Activated CD4-positive, alpha-beta T cell treated with anti-CD3 and anti-CD28 coated beads for 36 hours (primary cell): Measurements from ENCODE around the gene TMUB1. TPM values are rescaled to one million over a fixed set of nuclear protein-coding genes. Genes with fewer than 3 reads are reported as not detected.

ENCODE experiments used
- ATAC-seq: fragments of 200-7000 bp; cut with Tn5 transposase; one replicate; pipeline ENCODE4 v1.10.0; 2021; ENCODE audit warnings: mild to moderate bottlenecking, moderate library complexity
- CTCF ChIA-PET: fragments of 350-600 bp; sonication (Branson Sonifier 250); formaldehyde crosslinking; loops from one replicate; lab custom pipeline; 2021; ENCODE audit warnings: antibody characterized with exemption; lab: Charles Lee
- POLR2A ChIA-PET: fragments of 350-600 bp; sonication (Branson Sonifier 250); formaldehyde crosslinking; loops from one replicate; lab custom pipeline; 2021; ENCODE audit warnings: antibody characterized with exemption, inconsistent platforms; lab: Charles Lee
- DNase-seq: peaks from one replicate; pipeline ENCODE4 v3.0.0-alpha.2; 2020
- H3K27ac Mint-ChIP-seq: one replicate; pipeline ENCODE4 v1.8.0; 2021; ENCODE audit warnings: mixed read lengths
- H3K27me3 Mint-ChIP-seq: one replicate; pipeline ENCODE4 v1.8.0; 2021; ENCODE audit warnings: mixed read lengths
- H3K36me3 Mint-ChIP-seq: one replicate; pipeline ENCODE4 v1.8.0; 2021; ENCODE audit warnings: low read depth, mixed read lengths
- H3K4me1 Mint-ChIP-seq: one replicate; pipeline ENCODE4 v1.8.0; 2021; ENCODE audit warnings: mixed read lengths
- H3K4me3 Mint-ChIP-seq: one replicate; pipeline ENCODE4 v1.8.0; 2021; ENCODE audit warnings: mild to moderate bottlenecking, moderate library complexity, mixed read lengths
- H3K9me3 Mint-ChIP-seq: one replicate; pipeline ENCODE4 v1.8.0; 2021; ENCODE audit warnings: low read depth, mixed read lengths
- intact Hi-C, 2 experiments: fragments of 100-400 bp; cut with DNase I in 1 of 2; cut with micrococcal nuclease in 1 of 2; formaldehyde crosslinking; loops; one replicate each; pipeline versions ENCODE4 v1.14.2 to v1.15.1; 2022 to 2024; cut with DNase I, micrococcal nuclease
- total RNA-seq, 2 experiments: library from RNA; stranded (reverse); gene quantifications; one replicate each; pipeline ENCODE4 v1.2.3, GENCODE V29; 2021

The TMUB1 gene
- total RNA-seq, 2 experiments from 2014 or later, result 54.0 to 67.7 TPM

GRCh38 chr7:151091003-151091402 lies 7.7 kb upstream of the TMUB1 start:
- Mint-ChIP-seq H3K4me3 (no peak overlapping the region), H3K27me3 (no peaks in the 10 kb centered on the region), H3K36me3 (no peaks in the 10 kb centered on the region), H3K4me1 (peaks cover 22% of the 10 kb centered on the region), H3K9me3 (no peaks in the 10 kb centered on the region), H3K27ac (no peak overlapping the region)
- ATAC-seq (no peak), DNase-seq (no peak)
- CTCF ChIA-PET, result interaction anchor here (0.9 to 1.5 kb wide), 6 partner anchors 15 to 107 kb away, joined by 3 to 4 read pairs (median 3); no protein-coding TSS in a partner anchor
- intact Hi-C loops, result no loop called here
- POLR2A ChIA-PET, result no interaction called here

- ChIA-PET POLR2A (no interaction called here), CTCF (interaction anchor here (0.6 to 2.6 kb wide), 6 partner anchors 14 to 106 kb away, joined by 3 to 17 read pairs (median 3); no protein-coding TSS in a partner anchor)
- Mint-ChIP-seq H3K27me3 (peaks cover 2% of the 10 kb centered on the region), H3K27ac (no peak overlapping the region), H3K4me1 (peaks cover 29% of the 10 kb centered on the region), H3K36me3 (no peaks in the 10 kb centered on the region), H3K4me3 (no peak overlapping the region), H3K9me3 (no peaks in the 10 kb centered on the region)
- ATAC-seq (no peak), DNase-seq (no peak)
- intact Hi-C loops, result loop anchor here in 1 of 2 experiments (10.0 kb wide), 2 partner anchors 575 to 1375 kb away; partner anchors contain the start of gene GIMAP7
Observed at GRCh38 chr7:151089893-151090730, 6.8 kb upstream of the TMUB1 start.

GRCh38 chr7:151088856-151089699 lies 5.8 kb upstream of the TMUB1 start:
- H3K36me3 Mint-ChIP-seq, result no peaks in the 10 kb centered on the region
- H3K4me3 Mint-ChIP-seq, result peak overlapping the region; percentile 81
- peaks cover 29% of the 10 kb centered on the region for H3K4me1 Mint-ChIP-seq
- ATAC-seq (no peak), DNase-seq (peak; percentile 30)
- intact Hi-C loops, result loop anchor here in 1 of 2 experiments (10.0 kb wide), 2 partner anchors 574 to 1374 kb away; partner anchors contain the start of gene GIMAP7
- POLR2A ChIA-PET, result interaction anchor here (0.6 kb wide), 1 partner anchor 8 kb away, joined by 3 read pairs; the partner anchor contains the start of gene FASTK
- H3K27ac Mint-ChIP-seq, result peak overlapping the region; percentile 16
- CTCF ChIA-PET, result interaction anchor here (0.6 to 2.6 kb wide), 9 partner anchors 22 to 130 kb away, joined by 3 to 17 read pairs (median 3); partner anchors contain the start of gene ABCB8
- H3K9me3 Mint-ChIP-seq, result no peaks in the 10 kb centered on the region
- H3K27me3 Mint-ChIP-seq, result peaks cover 7% of the 10 kb centered on the region

- POLR2A ChIA-PET, result no interaction called here
- Mint-ChIP-seq H3K36me3 (no peaks in the 10 kb centered on the region), H3K4me1 (peaks cover 29% of the 10 kb centered on the region), H3K9me3 (no peaks in the 10 kb centered on the region), H3K27me3 (peaks cover 7% of the 10 kb centered on the region), H3K27ac (peak overlapping the region; percentile 24), H3K4me3 (peak overlapping the region; percentile 81)
- CTCF ChIA-PET, result interaction anchor here (0.6 to 2.6 kb wide), 10 partner anchors 8 to 156 kb away, joined by 3 to 17 read pairs (median 4); partner anchors contain the start of gene ABCB8
- DNase-seq (no peak), ATAC-seq (no peak)
- intact Hi-C loops, result loop anchor here in 1 of 2 experiments (10.0 kb wide), 2 partner anchors 573 to 1373 kb away; partner anchors contain the start of gene GIMAP7
Observed at GRCh38 chr7:151088019-151088855, 4.9 kb upstream of the TMUB1 start.

GRCh38 chr7:151087245-151088018 lies 4.1 kb upstream of the TMUB1 start:
- Mint-ChIP-seq H3K4me1 (peaks cover 33% of the 10 kb centered on the region), H3K27me3 (peaks cover 7% of the 10 kb centered on the region), H3K27ac (peak overlapping the region; percentile 84), H3K4me3 (peak overlapping the region; percentile 81), H3K36me3 (peaks cover 4% of the 10 kb centered on the region), H3K9me3 (no peaks in the 10 kb centered on the region)
- peak; percentile 37 for ATAC-seq
- ChIA-PET CTCF (interaction anchor here (0.5 to 1.5 kb wide), 5 partner anchors 9 to 157 kb away, joined by 3 to 6 read pairs (median 4); partner anchors contain the start of gene ABCB8), POLR2A (no interaction called here)
- DNase-seq, result peak; percentile 63
- intact Hi-C loops, result loop anchor here in 1 of 2 experiments (1.0 to 10.0 kb wide), 5 partner anchors 24 to 1373 kb away; partner anchors contain the start of genes ABCB8 and GIMAP7

GRCh38 chr7:151086802-151087244 lies 3.5 kb upstream of the TMUB1 start:
- ChIA-PET CTCF (interaction anchor here (0.5 kb wide), 1 partner anchor 67 kb away, joined by 3 read pairs; no protein-coding TSS in a partner anchor), POLR2A (no interaction called here)
- Mint-ChIP-seq H3K27ac (peak overlapping the region; percentile 84), H3K4me1 (peaks cover 38% of the 10 kb centered on the region), H3K36me3 (peaks cover 4% of the 10 kb centered on the region), H3K4me3 (peak overlapping the region; percentile 81), H3K9me3 (no peaks in the 10 kb centered on the region), H3K27me3 (peaks cover 7% of the 10 kb centered on the region)
- ATAC-seq, result no peak
- peak; percentile 65 for DNase-seq
- intact Hi-C loops, result loop anchor here in 1 of 2 experiments (1.0 to 10.0 kb wide), 5 partner anchors 24 to 1372 kb away; partner anchors contain the start of genes ABCB8 and GIMAP7

GRCh38 chr7:151085691-151086620 lies 2.7 kb upstream of the TMUB1 start, which contains the start of gene AGAP3:
TSS of gene AGAP3 (plus strand) at chr7:151086475. CDS start at chr7:151086742, 267 bp downstream.
- H3K4me3 Mint-ChIP-seq, result peak within 1 kb of the TSS; percentile 81
- intact Hi-C loops, result loop anchor here in 1 of 2 experiments (2.0 to 10.0 kb wide), 3 partner anchors 67 to 1371 kb away; partner anchors contain the start of gene GIMAP7
- H3K4me1 Mint-ChIP-seq, result peaks cover 43% of the 10 kb centered on the region

GRCh38 chr7:151085329-151085690 lies 2.0 kb upstream of the TMUB1 start:
- Mint-ChIP-seq H3K4me3 (peak overlapping the region; percentile 77), H3K9me3 (no peaks in the 10 kb centered on the region), H3K27me3 (peaks cover 7% of the 10 kb centered on the region), H3K27ac (peak overlapping the region; percentile 58), H3K4me1 (peaks cover 43% of the 10 kb centered on the region), H3K36me3 (peaks cover 4% of the 10 kb centered on the region)
- ChIA-PET CTCF (interaction anchor here (0.6 to 1.9 kb wide), 11 partner anchors 9 to 1611 kb away, joined by 3 to 5 read pairs (median 4); partner anchors contain the start of gene SLC4A2), POLR2A (interaction anchor here (1.0 kb wide), 1 partner anchor 93 kb away, joined by 3 read pairs; no protein-coding TSS in a partner anchor)
- no peak for DNase-seq
- no peak for ATAC-seq
- intact Hi-C loops, result loop anchor here in 1 of 2 experiments (10.0 kb wide), 2 partner anchors 571 to 1371 kb away; partner anchors contain the start of gene GIMAP7

More at GRCh38 chr7:151085691-151086620, 2.7 kb upstream of the TMUB1 start, which contains the start of gene AGAP3:
- peak; percentile 8 for ATAC-seq
- Mint-ChIP-seq H3K36me3 (peaks cover 4% of the 10 kb centered on the region), H3K9me3 (no peaks in the 10 kb centered on the region), H3K27me3 (peaks cover 7% of the 10 kb centered on the region), H3K27ac (peak within 1 kb of the TSS; percentile 84)
- peak; percentile 73 for DNase-seq
- CTCF ChIA-PET, result interaction anchor here (0.6 to 1.9 kb wide), 10 partner anchors 8 to 1612 kb away, joined by 3 to 5 read pairs (median 4); partner anchors contain the start of gene SLC4A2
- POLR2A ChIA-PET, result interaction anchor here (1.0 kb wide), 1 partner anchor 94 kb away, joined by 3 read pairs; no protein-coding TSS in a partner anchor
